Mesendoderm (in vitro differentiated cells): Measurements from ENCODE around the gene KRT81.

Experiments used
- DNase-seq: peaks from one replicate; pipeline ENCODE4 v3.0.0; 2013
- H2AK5ac ChIP-seq: 2 replicates; pipeline ENCODE4 v1.6.1; 2013; ENCODE audit warnings: low read length, inconsistent platforms
- H2BK120ac ChIP-seq: 2 replicates; pipeline ENCODE4 v1.6.1; 2013; ENCODE audit warnings: low read depth, mild to moderate bottlenecking, low read length, moderate library complexity, mixed read lengths
- H2BK15ac ChIP-seq: replicated peaks from 2 replicates; pipeline ENCODE4 v1.6.1; 2013; ENCODE audit warnings: low read depth, mild to moderate bottlenecking, moderate library complexity
- H2BK5ac ChIP-seq: 2 replicates; pipeline ENCODE4 v1.6.1; 2013; ENCODE audit warnings: low read length, inconsistent platforms
- H3K18ac ChIP-seq: 2 replicates; pipeline ENCODE4 v1.6.1; 2013; ENCODE audit warnings: mild to moderate bottlenecking, low read length, mixed read lengths
- H3K23ac ChIP-seq: one replicate; pipeline ENCODE4 v1.6.1; 2013; ENCODE audit warnings: low read length
- H3K27ac ChIP-seq: 2 replicates; pipeline ENCODE4 v1.5.1; 2013; ENCODE audit warnings: low read depth, mild to moderate bottlenecking, inconsistent platforms, low read length, moderate library complexity
- H3K27me3 ChIP-seq: 2 replicates; pipeline ENCODE4 v1.6.1; 2013; ENCODE audit warnings: low read length, control low read depth, mild to moderate bottlenecking, inconsistent platforms; ENCODE audit not compliant: insufficient read depth, poor library complexity
- H3K36me3 ChIP-seq: 2 replicates; pipeline ENCODE4 v1.6.1; 2013; ENCODE audit warnings: low read length, inconsistent platforms; ENCODE audit not compliant: control insufficient read depth, insufficient read depth
- H3K4ac ChIP-seq: one replicate; pipeline ENCODE4 v1.6.1; 2013; ENCODE audit warnings: low read depth, mild to moderate bottlenecking, low read length, moderate library complexity
- H3K4me1 ChIP-seq: 2 replicates; pipeline ENCODE4 v1.6.1; 2013; ENCODE audit warnings: low read depth, low read length, inconsistent platforms; ENCODE audit not compliant: control insufficient read depth
- H3K4me2 ChIP-seq: 2 replicates; pipeline ENCODE4 v1.6.1; 2013; ENCODE audit warnings: low read length
- H3K4me3 ChIP-seq: 2 replicates; pipeline ENCODE4 v1.5.1; 2013; ENCODE audit warnings: mild to moderate bottlenecking, low read length
- H3K56ac ChIP-seq: one replicate; pipeline ENCODE4 v1.6.1; 2013; ENCODE audit warnings: low read length
- H3K79me1 ChIP-seq: 2 replicates; pipeline ENCODE4 v1.6.1; 2013; ENCODE audit warnings: low read length, inconsistent platforms
- H3K79me2 ChIP-seq: 2 replicates; pipeline ENCODE4 v1.6.1; 2013; ENCODE audit warnings: mild to moderate bottlenecking, low read length; ENCODE audit not compliant: control insufficient read depth, insufficient read depth
- H3K9ac ChIP-seq: 2 replicates; pipeline ENCODE4 v1.6.1; 2013; ENCODE audit warnings: low read length, inconsistent platforms
- H4K5ac ChIP-seq: one replicate; pipeline ENCODE4 v1.6.1; 2013; ENCODE audit warnings: low read length
- H4K8ac ChIP-seq: one replicate; pipeline ENCODE4 v1.6.1; 2013; ENCODE audit warnings: low read depth, mild to moderate bottlenecking, control low read depth, low read length, moderate library complexity
- WGBS: extraction: QIAGEN DNeasy Blood & Tissue Kit; methylation state at CpG from one replicate; pipeline ENCODE4 v1.1.7; 2013; ENCODE audit warnings: low lambda C conversion rate, missing lambda C conversion rate; ENCODE audit not compliant: insufficient coverage; ENCODE audit errors: extremely low coverage; 5-methylcytosine and 5-hydroxymethylcytosine counted together

The KRT81 gene

GRCh38 chr12:52251367-52252051 is 39.8 kb downstream of the KRT81 start:
- Histone ChIP-seq H3K4me2 (no peak overlapping the region), H3K4ac (no peak overlapping the region), H3K9ac (no peak overlapping the region), H3K27ac (no peak overlapping the region), H2BK15ac (no peak overlapping the region), H3K79me2 (no peaks in the 10 kb centered on the region), H4K5ac (no peak overlapping the region), H2BK120ac (no peak overlapping the region), H4K8ac (no peak overlapping the region), H3K23ac (no peak overlapping the region), H3K4me3 (no peak overlapping the region), H3K18ac (no peak overlapping the region), H2BK5ac (no peak overlapping the region), H3K4me1 (no peaks in the 10 kb centered on the region), H2AK5ac (no peak overlapping the region), H3K56ac (no peak overlapping the region), H3K27me3 (peaks cover 9% of the 10 kb centered on the region), H3K36me3 (no peaks in the 10 kb centered on the region), H3K79me1 (no peaks in the 10 kb centered on the region)
- DNase-seq: no peak
- WGBS: no CpG with 5 or more reads among the region's 9 CpGs

GRCh38 chr12:52250048-52250990 is 41.0 kb downstream of the KRT81 start:
- H3K36me3 ChIP-seq: no peaks in the 10 kb centered on the region

DNA sequence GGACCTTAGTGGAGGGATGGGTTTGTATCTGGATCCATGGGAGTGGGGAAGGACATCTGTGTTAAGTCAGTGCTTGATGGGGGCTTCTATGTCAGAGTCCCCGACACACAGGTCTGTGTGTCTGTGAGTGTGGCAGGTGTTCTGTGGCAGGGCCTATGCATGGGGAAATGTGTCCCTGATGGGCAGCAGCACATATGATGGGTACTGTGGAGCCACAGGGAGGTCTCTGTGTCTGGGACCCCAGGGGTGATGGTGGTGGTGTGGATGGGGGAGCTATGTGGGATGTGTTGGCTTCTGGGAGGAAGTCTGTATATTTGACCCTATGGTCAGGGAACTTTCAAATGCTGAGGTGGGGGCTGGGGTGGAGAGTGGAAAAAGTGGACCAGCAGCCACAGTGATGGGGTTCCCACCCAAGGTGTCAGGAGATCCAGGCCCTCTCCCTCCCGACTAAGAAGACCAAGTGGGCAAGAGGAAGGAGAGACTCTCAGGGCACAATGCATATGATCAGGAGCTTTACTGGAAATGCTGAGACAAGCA is 41.8 kb downstream of the KRT81 start:
- H2BK120ac ChIP-seq: no peak overlapping the region
- H4K5ac ChIP-seq: no peak overlapping the region
- H4K8ac ChIP-seq: no peak overlapping the region
- no peak overlapping the region for H3K4me3 ChIP-seq
- H3K27me3 ChIP-seq: peaks cover 9% of the 10 kb centered on the region
- no peak overlapping the region for H2BK5ac ChIP-seq
- no CpG with 5 or more reads among the region's 2 CpGs for WGBS
- no peak overlapping the region for H3K4me2 ChIP-seq
- no peak overlapping the region for H3K27ac ChIP-seq
- no peak overlapping the region for H3K23ac ChIP-seq
- H3K4me1 ChIP-seq: no peaks in the 10 kb centered on the region
- no peak overlapping the region for H3K9ac ChIP-seq
- no peaks in the 10 kb centered on the region for H3K79me1 ChIP-seq
- H3K18ac ChIP-seq: no peak overlapping the region
- H3K56ac ChIP-seq: peak overlapping the region; percentile 37
- H2AK5ac ChIP-seq: no peak overlapping the region
- DNase-seq: no peak
- no peak overlapping the region for H3K4ac ChIP-seq
- H3K36me3 ChIP-seq: no peaks in the 10 kb centered on the region
- H2BK15ac ChIP-seq: no peak overlapping the region
- H3K79me2 ChIP-seq: no peaks in the 10 kb centered on the region

More at GRCh38 chr12:52250048-52250990, 41.0 kb downstream of the KRT81 start:
- Histone ChIP-seq H2BK15ac (no peak overlapping the region), H3K9ac (peak overlapping the region; percentile 36), H3K27me3 (peaks cover 9% of the 10 kb centered on the region), H2BK120ac (no peak overlapping the region), H2BK5ac (no peak overlapping the region), H4K5ac (no peak overlapping the region), H4K8ac (no peak overlapping the region), H3K79me1 (no peaks in the 10 kb centered on the region), H3K4ac (no peak overlapping the region), H3K18ac (no peak overlapping the region), H3K4me2 (peak overlapping the region; percentile 14), H3K27ac (no peak overlapping the region), H3K79me2 (no peaks in the 10 kb centered on the region), H3K56ac (peak overlapping the region; percentile 37), H3K4me1 (no peaks in the 10 kb centered on the region), H3K23ac (no peak overlapping the region), H2AK5ac (no peak overlapping the region), H3K4me3 (no peak overlapping the region)
- DNase-seq: no peak
- no CpG with 5 or more reads among the region's 52 CpGs for WGBS

DNA sequence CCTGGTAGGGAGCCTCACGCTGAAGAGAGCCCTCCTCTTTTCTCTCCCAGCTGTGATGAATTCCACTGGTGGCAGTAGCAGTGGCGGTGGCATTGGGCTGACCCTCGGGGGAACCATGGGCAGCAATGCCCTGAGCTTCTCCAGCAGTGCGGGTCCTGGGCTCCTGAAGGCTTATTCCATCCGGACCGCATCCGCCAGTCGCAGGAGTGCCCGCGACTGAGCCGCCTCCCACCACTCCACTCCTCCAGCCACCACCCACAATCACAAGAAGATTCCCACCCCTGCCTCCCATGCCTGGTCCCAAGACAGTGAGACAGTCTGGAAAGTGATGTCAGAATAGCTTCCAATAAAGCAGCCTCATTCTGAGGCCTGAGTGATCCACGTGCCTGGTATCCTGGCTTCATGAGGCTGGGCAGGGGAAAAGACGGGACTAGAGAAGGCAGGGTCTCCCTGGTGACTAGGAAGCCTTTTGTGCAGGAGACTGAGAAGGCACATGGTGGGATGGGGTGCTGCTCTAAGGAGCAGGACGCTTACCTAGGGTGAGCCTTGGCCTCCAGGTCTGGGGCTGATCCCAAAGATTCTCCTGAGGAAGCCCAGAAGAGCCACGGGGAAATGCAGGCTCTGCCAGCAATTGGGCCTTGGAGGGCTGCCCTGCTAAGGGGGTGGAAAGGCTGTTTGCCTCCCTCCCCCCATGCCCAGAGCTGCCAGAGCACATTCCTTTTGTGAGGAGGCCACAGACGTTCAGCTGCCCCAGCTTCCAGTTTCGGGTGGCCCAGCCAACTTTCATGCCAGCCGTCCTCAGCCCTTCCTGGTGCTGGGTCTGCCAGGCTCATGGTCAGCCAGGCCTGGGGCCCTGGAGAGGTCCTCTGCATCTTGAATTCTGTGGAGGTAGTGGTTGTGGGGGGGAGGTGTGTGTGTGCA is 42.5 kb downstream of the KRT81 start:
- no peak overlapping the region for H4K8ac ChIP-seq
- no CpG with 5 or more reads among the region's 18 CpGs for WGBS
- H2BK5ac ChIP-seq: no peak overlapping the region
- H3K4ac ChIP-seq: no peak overlapping the region
- H3K79me2 ChIP-seq: no peaks in the 10 kb centered on the region
- no peaks in the 10 kb centered on the region for H3K79me1 ChIP-seq
- no peak overlapping the region for H3K4me2 ChIP-seq
- H2AK5ac ChIP-seq: no peak overlapping the region
- no peaks in the 10 kb centered on the region for H3K4me1 ChIP-seq
- H3K27me3 ChIP-seq: peaks cover 9% of the 10 kb centered on the region
- no peak overlapping the region for H3K27ac ChIP-seq
- no peak overlapping the region for H3K56ac ChIP-seq
- H2BK120ac ChIP-seq: no peak overlapping the region
- no peak overlapping the region for H3K4me3 ChIP-seq
- DNase-seq: no peak
- no peak overlapping the region for H3K9ac ChIP-seq
- no peak overlapping the region for H3K23ac ChIP-seq
- H3K18ac ChIP-seq: no peak overlapping the region
- H2BK15ac ChIP-seq: no peak overlapping the region
- H4K5ac ChIP-seq: no peak overlapping the region
- no peaks in the 10 kb centered on the region for H3K36me3 ChIP-seq

- no peak overlapping the region for H2AK5ac ChIP-seq
- no peak overlapping the region for H3K4me2 ChIP-seq
- H3K79me1 ChIP-seq: no peaks in the 10 kb centered on the region
- H4K5ac ChIP-seq: no peak overlapping the region
- H3K36me3 ChIP-seq: no peaks in the 10 kb centered on the region
- no peak overlapping the region for H3K23ac ChIP-seq
- no peak overlapping the region for H3K27ac ChIP-seq
- H3K4ac ChIP-seq: no peak overlapping the region
- DNase-seq: no peak
- no peak overlapping the region for H4K8ac ChIP-seq
- H3K56ac ChIP-seq: no peak overlapping the region
- H2BK15ac ChIP-seq: no peak overlapping the region
- H3K9ac ChIP-seq: no peak overlapping the region
- no CpG with 5 or more reads among the region's 10 CpGs for WGBS
- no peaks in the 10 kb centered on the region for H3K79me2 ChIP-seq
- H3K18ac ChIP-seq: no peak overlapping the region
- H3K4me1 ChIP-seq: no peaks in the 10 kb centered on the region
- H2BK5ac ChIP-seq: no peak overlapping the region
- H3K4me3 ChIP-seq: no peak overlapping the region
- no peak overlapping the region for H2BK120ac ChIP-seq
- H3K27me3 ChIP-seq: peaks cover 9% of the 10 kb centered on the region
These were observed 43.5 kb downstream of the KRT81 start for GRCh38 chr12:52247622-52248540.
